ENCODE measurements around the gene UBAP1. TPM values are rescaled to one million over a fixed set of nuclear protein-coding genes. Genes with fewer than 3 reads are reported as not detected.

Gene UBAP1
- polyA plus RNA-seq, 1 of the 3 experiments (the other 2 are of a cell fraction), result 26.3 TPM

- peaks cover 12% of the 10 kb centered on the region; the same call in 1 of the 2 replicates for H4K20me1 ChIP-seq (ENCODE audit: insufficient read depth)
- H3K9me2 ChIP-seq, result no peaks in the 10 kb centered on the region
- H3K4me3 ChIP-seq (ENCODE audit: low read depth in 2 of 2, low read length in 1 of 2), result no peak overlapping the region
- H3K9ac ChIP-seq, result no peak overlapping the region
- no peak for DNase-seq
- TF ChIP-seq EZH2phosphoT487 (IDR thresholded peaks at IDR 0.05; ENCODE audit: borderline replicate concordance, low read depth), result no peak
- no peak for TF ChIP-seq GATA2 (CRISPR knock-in tag; IDR thresholded peaks at IDR 0.05)
- no peak for TF ChIP-seq FOSL2 (IDR thresholded peaks at IDR 0.05; ENCODE audit: borderline replicate concordance, low read depth)
- no peak for TF ChIP-seq RFX5 (IDR thresholded peaks at IDR 0.05; ENCODE audit: low read length)
- TF ChIP-seq PBX3 (IDR thresholded peaks at IDR 0.05), result no peak
- TF ChIP-seq MAX (IDR thresholded peaks at IDR 0.05; ENCODE audit: low read depth), result no peak
- TF ChIP-seq RAD21 (IDR thresholded peaks at IDR 0.05; ENCODE audit: low read length), result no peak
- no peak for TF ChIP-seq NRF1 (IDR thresholded peaks at IDR 0.05; ENCODE audit: low read depth, low read length)
- no peak for TF ChIP-seq FOXM1 (IDR thresholded peaks at IDR 0.05; ENCODE audit: low read depth)
- TF ChIP-seq IRF3 (IDR thresholded peaks at IDR 0.05; ENCODE audit: low read depth, low read length), result no peak
- no peak for TF ChIP-seq TAF1 (IDR thresholded peaks at IDR 0.05; ENCODE audit: borderline replicate concordance, low read depth, low read length)
- TF ChIP-seq ZBTB33 (IDR thresholded peaks at IDR 0.05; ENCODE audit: borderline replicate concordance, low read depth), result no peak
- TF ChIP-seq REST (IDR thresholded peaks at IDR 0.05; ENCODE audit: low read depth, low read length), result no peak
- no peak for TF ChIP-seq POLR2AphosphoS5 (IDR thresholded peaks at IDR 0.05; ENCODE audit: low read depth, low read length)
- CTCF ChIA-PET, result interaction anchor here (1.4 to 2.0 kb wide), 2 partner anchors 11 to 22 kb away, joined by 4 to 5 read pairs; no protein-coding TSS in a partner anchor
- no peak overlapping the region for H3K4me2 ChIP-seq
- peaks cover 8% of the 10 kb centered on the region for H3F3A ChIP-seq (replicated peaks; ENCODE audit: insufficient read depth)
- no peaks in the 10 kb centered on the region for H3K27me3 ChIP-seq (ENCODE audit: insufficient read depth)
- H3K4me1 ChIP-seq (ENCODE audit: control insufficient read depth in 1 of 2, insufficient read depth in 2 of 2, low read depth in 1 of 2, low read length in 1 of 2), result no peaks in the 10 kb centered on the region
- no peaks in the 10 kb centered on the region for H3K9me3 ChIP-seq
- peak overlapping the region in 1 of 2 experiments; percentile 35; a peak in 1 of 4 replicates for H3K27ac ChIP-seq (ENCODE audit: low read depth in 2 of 2, low read length in 1 of 2)
- 95% methylated on average over 4 of the region's 4 CpGs for WGBS (ENCODE audit: low lambda C conversion rate)
- peaks cover 5 to 17% of the 10 kb centered on the region in 2 experiments for H3K36me3 ChIP-seq (replicated peaks in 1 of 2; ENCODE audit: control insufficient read depth in 1 of 2, insufficient read depth in 2 of 2, low read length in 1 of 2)
- peaks cover 45% of the 10 kb centered on the region for H3K79me2 ChIP-seq (ENCODE audit: insufficient read depth)
- no peak overlapping the region for H2AFZ ChIP-seq (ENCODE audit: low read depth)
- POLR2A ChIA-PET, result no interaction called here
Measured at GRCh38 chr9:34230556-34230955, 51.7 kb downstream of the UBAP1 start.

All from SK-N-SH (cell line).